Measurements from ENCODE around the gene THSD4. TPM values are rescaled to one million over a fixed set of nuclear protein-coding genes. Genes with fewer than 3 reads are reported as not detected.

Gene THSD4
- total RNA-seq, 2 donors from 2014 or later: not detected

GRCh38 chr15:71138473-71138872, 23.2 kb downstream of the THSD4 start:
- no peak for ATAC-seq
- H3K27me3 Mint-ChIP-seq: peaks cover 23 to 44% of the 10 kb centered on the region in 2 donors
- no peak overlapping the region for H3K4me3 Mint-ChIP-seq
- no peaks in the 10 kb centered on the region for H3K9me3 Mint-ChIP-seq
- no peak overlapping the region for H3K27ac Mint-ChIP-seq
- H3K4me1 Mint-ChIP-seq (ENCODE audit: low read depth in 2 of 2): no peaks in the 10 kb centered on the region
- H3K36me3 Mint-ChIP-seq: no peaks in the 10 kb centered on the region
- no peak for DNase-seq (ENCODE audit: low spot score)

- Mint-ChIP-seq H3K9me3 (no peaks in the 10 kb centered on the region), H3K4me1 (ENCODE audit: low read depth in 2 of 2) (no peaks in the 10 kb centered on the region), H3K4me3 (no peak overlapping the region), H3K27ac (no peak overlapping the region), H3K36me3 (no peaks in the 10 kb centered on the region), H3K27me3 (peaks cover 24 to 42% of the 10 kb centered on the region in 2 donors)
- DNase-seq (ENCODE audit: low spot score) (no peak), ATAC-seq (no peak)
Observed at GRCh38 chr15:71139241-71139640, 24.0 kb downstream of the THSD4 start.

DNA sequence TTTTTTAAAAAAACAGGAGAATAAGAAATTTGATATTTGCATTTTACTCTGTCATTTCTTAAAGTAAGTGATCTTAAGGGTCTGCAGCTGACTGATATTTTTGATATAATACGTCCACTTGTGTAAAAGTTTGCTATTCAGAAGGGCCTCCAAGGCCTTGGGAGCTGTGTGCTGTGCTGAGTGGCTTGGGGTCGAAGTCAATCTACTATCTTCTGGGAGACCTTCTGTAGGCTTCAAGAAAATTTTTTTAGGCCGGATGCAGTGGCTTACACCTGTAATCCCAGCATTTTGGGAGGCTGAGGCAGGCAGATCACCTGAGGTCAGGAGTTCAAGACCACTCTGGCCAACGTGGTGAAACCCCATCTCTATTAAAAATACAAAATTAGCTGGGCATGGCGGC, 26.3 kb downstream of the THSD4 start:
- no peak overlapping the region for H3K4me3 Mint-ChIP-seq
- no peaks in the 10 kb centered on the region for H3K36me3 Mint-ChIP-seq
- no peaks in the 10 kb centered on the region for H3K9me3 Mint-ChIP-seq
- ATAC-seq: no peak
- no peaks in the 10 kb centered on the region for H3K4me1 Mint-ChIP-seq (ENCODE audit: low read depth in 2 of 2)
- DNase-seq (ENCODE audit: low spot score): no peak
- no peak overlapping the region for H3K27ac Mint-ChIP-seq
- H3K27me3 Mint-ChIP-seq: peaks cover 25 to 47% of the 10 kb centered on the region in 2 donors

DNA sequence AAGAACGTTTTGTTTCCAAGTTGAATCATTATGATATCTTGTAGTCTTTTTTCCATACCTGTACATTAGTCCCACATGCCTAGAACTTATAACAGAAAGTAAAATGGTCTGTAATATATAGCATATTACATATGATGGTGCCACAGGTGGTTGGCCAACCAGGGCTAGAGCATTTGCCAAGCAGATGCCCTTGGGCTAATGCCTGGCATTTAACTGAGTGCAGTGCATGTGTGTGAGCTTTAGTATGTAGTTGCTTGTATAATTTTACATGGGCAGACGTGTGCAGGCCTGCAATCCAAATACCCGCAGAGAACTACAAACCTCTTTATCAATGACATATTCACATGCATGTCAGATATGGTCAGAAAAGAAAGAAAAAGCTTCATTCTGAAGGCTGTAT, 27.5 kb downstream of the THSD4 start:
- no peak for ATAC-seq
- no peaks in the 10 kb centered on the region for H3K9me3 Mint-ChIP-seq

GRCh38 chr15:71143373-71144310, 28.4 kb downstream of the THSD4 start:
- H3K4me1 Mint-ChIP-seq (ENCODE audit: low read depth in 2 of 2): no peaks in the 10 kb centered on the region
- DNase-seq (ENCODE audit: low spot score) (no peak), ATAC-seq (no peak)
- H3K27ac Mint-ChIP-seq: no peak overlapping the region
- H3K36me3 Mint-ChIP-seq: no peaks in the 10 kb centered on the region
- no peak overlapping the region for H3K4me3 Mint-ChIP-seq
- H3K27me3 Mint-ChIP-seq: peaks cover 20 to 37% of the 10 kb centered on the region in 2 donors
- no peaks in the 10 kb centered on the region for H3K9me3 Mint-ChIP-seq

More for the DNA sequence above, 27.5 kb downstream of the THSD4 start:
- H3K27me3 Mint-ChIP-seq: peaks cover 27 to 45% of the 10 kb centered on the region in 2 donors
- no peak for DNase-seq (ENCODE audit: low spot score)
- no peaks in the 10 kb centered on the region for H3K36me3 Mint-ChIP-seq
- H3K27ac Mint-ChIP-seq: no peak overlapping the region
- H3K4me1 Mint-ChIP-seq (ENCODE audit: low read depth in 2 of 2): no peaks in the 10 kb centered on the region
- no peak overlapping the region for H3K4me3 Mint-ChIP-seq

DNA sequence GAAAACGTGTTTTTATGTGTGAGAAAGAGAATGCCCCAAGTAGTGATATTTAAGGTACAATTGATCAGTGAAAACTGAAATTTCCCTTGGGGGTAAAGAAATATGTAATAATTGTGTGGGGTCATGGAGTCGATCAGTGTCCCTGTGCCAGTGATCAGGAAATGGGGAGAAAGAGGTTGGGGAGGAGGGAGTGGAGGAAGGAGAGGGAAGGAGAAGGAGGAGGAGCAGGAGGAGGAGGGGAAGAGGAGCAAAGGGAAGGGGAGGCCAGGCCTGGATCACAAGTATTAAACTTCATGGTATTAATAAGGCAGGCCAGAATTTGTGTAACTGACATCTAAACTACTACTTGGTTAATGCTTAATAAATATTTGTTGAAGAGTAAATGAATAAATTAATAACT, 30.4 kb downstream of the THSD4 start:
- Mint-ChIP-seq H3K36me3 (no peaks in the 10 kb centered on the region), H3K9me3 (no peaks in the 10 kb centered on the region), H3K27me3 (peaks cover 25 to 29% of the 10 kb centered on the region in 2 donors), H3K4me3 (no peak overlapping the region), H3K27ac (no peak overlapping the region), H3K4me1 (ENCODE audit: low read depth in 2 of 2) (no peaks in the 10 kb centered on the region)
- DNase-seq (ENCODE audit: low spot score): no peak
- ATAC-seq: no peak

DNA sequence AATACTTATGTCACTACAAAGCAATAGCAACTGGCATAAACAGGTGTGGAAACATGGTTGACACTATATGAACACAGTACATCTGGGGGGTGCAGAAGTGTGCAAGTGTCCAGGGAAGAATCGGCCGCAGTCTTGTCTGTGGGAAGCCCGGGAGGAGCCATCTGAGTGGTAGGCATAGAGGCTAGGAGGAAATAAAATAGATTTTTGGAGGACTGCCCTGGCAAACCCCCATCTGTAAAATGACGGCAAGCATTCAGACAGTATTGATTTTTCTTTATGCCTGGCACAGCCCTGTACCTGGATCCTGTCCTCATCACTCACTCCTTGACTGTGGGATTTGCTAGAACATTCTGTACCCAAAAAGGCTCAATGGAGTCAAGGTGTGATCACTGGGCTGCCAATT, 31.3 kb downstream of the THSD4 start:
- Mint-ChIP-seq H3K27ac (no peak overlapping the region), H3K9me3 (no peaks in the 10 kb centered on the region), H3K4me1 (ENCODE audit: low read depth in 2 of 2) (no peaks in the 10 kb centered on the region), H3K27me3 (peaks cover 22 to 29% of the 10 kb centered on the region in 2 donors), H3K36me3 (no peaks in the 10 kb centered on the region), H3K4me3 (no peak overlapping the region)
- no peak for ATAC-seq
- no peak for DNase-seq (ENCODE audit: low spot score)

DNA sequence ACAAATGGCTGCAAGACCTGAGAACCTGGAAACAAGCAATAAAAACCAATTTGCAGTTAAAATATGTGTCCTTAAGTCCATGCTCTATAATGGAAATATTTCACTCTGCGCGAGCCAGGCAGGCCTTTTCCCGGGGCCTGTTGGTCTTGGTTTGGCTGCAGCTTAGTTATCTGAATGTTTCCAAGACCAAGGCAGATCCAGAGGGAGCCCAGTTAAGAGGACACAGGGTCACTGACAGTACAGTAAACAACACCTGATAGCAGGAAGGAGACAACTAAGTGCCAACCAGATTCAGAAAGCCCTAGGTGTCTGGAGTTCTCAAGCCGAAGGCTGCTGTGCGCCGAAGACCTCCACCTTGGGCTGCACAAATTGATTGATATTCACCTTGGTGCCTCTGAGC, 32.8 kb downstream of the THSD4 start:
- ATAC-seq (no peak), DNase-seq (ENCODE audit: low spot score) (no peak)
- H3K4me1 Mint-ChIP-seq (ENCODE audit: low read depth in 2 of 2): no peaks in the 10 kb centered on the region
- no peak overlapping the region for H3K27ac Mint-ChIP-seq
- H3K4me3 Mint-ChIP-seq: no peak overlapping the region
- no peaks in the 10 kb centered on the region for H3K36me3 Mint-ChIP-seq
- peaks cover 20 to 22% of the 10 kb centered on the region in 2 donors for H3K27me3 Mint-ChIP-seq
- H3K9me3 Mint-ChIP-seq: no peaks in the 10 kb centered on the region

- DNase-seq (ENCODE audit: low spot score): no peak
- no peaks in the 10 kb centered on the region for H3K36me3 Mint-ChIP-seq
- no peak overlapping the region for H3K4me3 Mint-ChIP-seq
- peaks cover 9 to 17% of the 10 kb centered on the region in 2 donors for H3K27me3 Mint-ChIP-seq
- H3K9me3 Mint-ChIP-seq: no peaks in the 10 kb centered on the region
- H3K27ac Mint-ChIP-seq: no peak overlapping the region
- no peaks in the 10 kb centered on the region for H3K4me1 Mint-ChIP-seq (ENCODE audit: low read depth in 2 of 2)
- no peak for ATAC-seq
Observed at GRCh38 chr15:71149646-71150557, 34.6 kb downstream of the THSD4 start.

GRCh38 chr15:71151081-71151480, 35.8 kb downstream of the THSD4 start:
- Mint-ChIP-seq H3K36me3 (no peaks in the 10 kb centered on the region), H3K9me3 (no peaks in the 10 kb centered on the region), H3K27me3 (peaks cover 0 to 15% of the 10 kb centered on the region in 2 donors), H3K4me1 (ENCODE audit: low read depth in 2 of 2) (no peaks in the 10 kb centered on the region), H3K4me3 (no peak overlapping the region), H3K27ac (no peak overlapping the region)
- ATAC-seq: no peak
- no peak for DNase-seq (ENCODE audit: low spot score)

DNA sequence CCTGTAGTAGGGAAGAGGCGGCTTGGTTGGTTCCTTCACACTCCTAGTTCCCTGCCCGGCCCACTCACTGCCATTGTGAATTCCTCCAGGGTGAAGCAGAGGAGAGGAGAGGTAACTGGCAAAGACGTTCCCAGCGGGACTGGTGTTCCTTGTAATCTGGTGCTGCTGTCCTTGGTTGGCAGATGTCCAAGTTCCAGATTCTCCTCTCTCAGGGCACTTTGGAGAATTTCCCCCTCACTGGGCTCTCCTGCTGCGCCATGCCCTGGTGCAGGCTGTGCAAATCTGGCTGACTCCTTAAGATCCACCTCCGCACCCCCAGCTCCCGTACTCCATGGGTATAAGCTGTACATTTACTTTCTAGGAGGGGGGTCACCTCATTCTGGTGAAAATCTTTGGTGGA, 37.3 kb downstream of the THSD4 start:
- Mint-ChIP-seq H3K9me3 (no peaks in the 10 kb centered on the region), H3K36me3 (no peaks in the 10 kb centered on the region), H3K4me3 (no peak overlapping the region), H3K27ac (no peak overlapping the region), H3K27me3 (peaks cover 4 to 13% of the 10 kb centered on the region in 2 donors), H3K4me1 (ENCODE audit: low read depth in 2 of 2) (no peaks in the 10 kb centered on the region)
- ATAC-seq (no peak), DNase-seq (ENCODE audit: low spot score) (no peak)

DNA sequence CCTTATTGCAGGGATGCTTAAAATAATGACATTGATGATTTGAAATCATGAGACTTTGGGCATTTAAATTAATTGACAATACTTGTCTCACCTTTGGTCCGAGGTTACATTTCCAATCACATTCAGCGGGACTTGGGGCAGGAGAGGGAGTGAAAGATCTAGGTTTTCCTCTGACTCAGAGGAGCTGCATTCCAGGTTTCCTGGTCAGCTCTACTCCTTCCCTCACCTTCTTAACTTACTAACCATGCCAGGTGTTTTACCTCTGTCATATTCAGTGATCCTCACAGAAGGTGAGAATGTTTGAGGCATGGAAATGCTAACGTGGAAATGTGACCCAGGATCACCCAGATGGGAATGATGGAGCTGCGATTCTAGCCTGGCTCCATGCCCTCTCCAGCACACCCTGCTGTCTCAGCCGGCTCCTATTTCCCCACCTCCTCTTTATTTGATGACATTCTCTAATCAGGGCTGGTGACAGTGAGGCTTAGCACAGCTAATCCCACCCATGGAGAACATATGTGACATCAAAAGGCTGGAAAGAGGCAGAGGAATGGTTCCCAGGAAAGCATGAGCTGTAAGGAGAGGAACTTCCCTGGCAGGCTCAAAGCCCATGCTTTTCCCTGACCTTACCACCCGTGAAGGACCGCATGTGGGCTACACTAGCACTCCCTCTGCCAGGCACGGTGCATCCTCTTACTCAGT, 38.7 kb downstream of the THSD4 start:
- no peak overlapping the region for H3K27ac Mint-ChIP-seq
- ATAC-seq: peak in 1 of 2 donors; percentile 17
- H3K36me3 Mint-ChIP-seq: no peaks in the 10 kb centered on the region

DNA sequence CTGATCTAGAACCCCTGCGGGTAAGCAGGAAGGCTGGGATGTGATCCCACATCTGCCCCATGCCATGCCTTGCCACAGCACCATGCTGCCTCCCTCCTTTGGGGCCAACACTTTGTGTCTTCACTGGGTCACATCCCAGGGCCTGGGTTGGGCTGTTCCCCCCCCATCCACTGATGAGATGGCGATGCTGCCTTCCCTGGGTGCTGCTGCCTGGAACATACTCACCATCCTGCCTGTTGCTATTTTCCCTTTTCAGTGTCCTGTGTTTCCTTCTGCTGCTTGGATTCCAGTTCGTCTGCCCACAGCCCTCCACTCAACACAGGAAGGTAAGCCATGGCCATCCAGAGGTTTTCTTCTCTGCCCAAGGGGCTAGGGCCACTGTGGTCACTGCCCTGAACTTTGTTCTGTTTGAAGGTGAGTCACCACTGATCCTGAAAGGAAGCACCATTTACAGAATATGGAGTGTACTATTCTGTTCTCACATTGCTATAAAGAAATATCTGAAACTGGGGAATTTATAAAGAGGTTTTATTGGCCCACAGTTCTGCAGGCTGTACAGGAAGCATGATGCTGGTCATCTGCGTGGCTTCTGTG, 39.4 kb downstream of the THSD4 start:
- Mint-ChIP-seq H3K4me3 (no peak overlapping the region), H3K4me1 (ENCODE audit: low read depth in 2 of 2) (no peaks in the 10 kb centered on the region), H3K36me3 (no peaks in the 10 kb centered on the region), H3K27me3 (peaks cover 21 to 22% of the 10 kb centered on the region in 2 donors), H3K9me3 (no peaks in the 10 kb centered on the region), H3K27ac (no peak overlapping the region)
- peak in 1 of 2 donors; percentile 48 for ATAC-seq
- no peak for DNase-seq (ENCODE audit: low spot score)

More for the DNA sequence above, 38.7 kb downstream of the THSD4 start:
- H3K4me3 Mint-ChIP-seq: no peak overlapping the region
- no peaks in the 10 kb centered on the region for H3K4me1 Mint-ChIP-seq (ENCODE audit: low read depth in 2 of 2)
- no peak for DNase-seq (ENCODE audit: low spot score)
- peaks cover 14 to 21% of the 10 kb centered on the region in 2 donors for H3K27me3 Mint-ChIP-seq
- no peaks in the 10 kb centered on the region for H3K9me3 Mint-ChIP-seq

Measured in natural killer cell treated with Interleukin-12 subunit alpha and Interleukin-12 subunit beta and Interleukin-15 and Interleukin-18, amount 100 ng/mL, for 72 hours (primary cell).